Keratinocyte (primary cell): ENCODE results near the gene ARL6. TPM values are rescaled to one million over a fixed set of nuclear protein-coding genes. Genes with fewer than 3 reads are reported as not detected.

Experiments used
- DNase-seq: peaks from one replicate; pipeline ENCODE4 v3.0.0-alpha.2; 2011; ENCODE audit warnings: low read depth, missing footprints, low spot score
- FAIRE-seq: peaks from 2 replicates; lab custom pipeline; 2011; peaks lifted over from hg19 to GRCh38; lab: Jason Lieb, UNC
- H2AFZ ChIP-seq: 2 replicates; pipeline ENCODE4 v1.6.0; 2012; ENCODE audit warnings: low read length, control low read depth, inconsistent platforms; ENCODE audit not compliant: control insufficient read depth
- H3K27ac ChIP-seq: 2 replicates; pipeline ENCODE4 v1.5.1; 2011; ENCODE audit warnings: low read length; ENCODE audit not compliant: control insufficient read depth, insufficient read depth
- H3K27me3 ChIP-seq: 3 replicates; pipeline ENCODE4 v1.6.0; 2011; ENCODE audit warnings: low read length; ENCODE audit not compliant: control insufficient read depth, insufficient read depth; ENCODE audit errors: extremely low read depth
- H3K36me3 ChIP-seq, 2 experiments: 2 replicates in 1 of 2; 3 replicates in 1 of 2; pipeline ENCODE4 v1.5.1; 2011; ENCODE audit warnings: low read length in 2 of 2, mild to moderate bottlenecking in 1 of 2; ENCODE audit not compliant: control insufficient read depth in 2 of 2, insufficient read depth in 2 of 2; ENCODE audit errors: extremely low read depth in 1 of 2
- H3K4me1 ChIP-seq: 3 replicates; pipeline ENCODE4 v1.5.1; 2011; ENCODE audit warnings: low read length; ENCODE audit not compliant: control insufficient read depth, insufficient read depth; ENCODE audit errors: extremely low read depth
- H3K4me2 ChIP-seq: 3 replicates; pipeline ENCODE4 v1.6.0; 2011; ENCODE audit warnings: low read depth, low read length; ENCODE audit not compliant: control insufficient read depth, insufficient read depth; ENCODE audit errors: extremely low read depth
- H3K4me3 ChIP-seq, 3 experiments: fragments of 200-600 bp in 1 of 3; sonication (generic) in 1 of 3; 2 replicates in 2 of 3; 3 replicates in 1 of 3; pipeline ENCODE4 v1.5.1; 2011 to 2016; ENCODE audit warnings: low read length in 3 of 3, mild to moderate bottlenecking in 3 of 3, control low read depth in 2 of 3, inconsistent platforms in 1 of 3, low read depth in 1 of 3, mixed read lengths in 1 of 3, mixed run types in 1 of 3, moderate library complexity in 1 of 3; ENCODE audit not compliant: control insufficient read depth in 2 of 3, insufficient read depth in 2 of 3; ENCODE audit errors: extremely low read depth in 1 of 3
- H3K79me2 ChIP-seq: 2 replicates; pipeline ENCODE4 v1.6.0; 2012; ENCODE audit warnings: low read length; ENCODE audit not compliant: control insufficient read depth, insufficient read depth
- H3K9ac ChIP-seq: 3 replicates; pipeline ENCODE4 v1.6.0; 2011; ENCODE audit warnings: low read length; ENCODE audit not compliant: control insufficient read depth, insufficient read depth; ENCODE audit errors: extremely low read depth
- H3K9me1 ChIP-seq: 3 replicates; pipeline ENCODE4 v1.6.0; 2011; ENCODE audit warnings: low read length; ENCODE audit not compliant: control insufficient read depth, insufficient read depth; ENCODE audit errors: extremely low read depth
- H3K9me3 ChIP-seq: 2 replicates; pipeline ENCODE4 v1.5.1; 2012; ENCODE audit warnings: low read depth, low read length; ENCODE audit not compliant: control insufficient read depth
- H4K20me1 ChIP-seq: 3 replicates; pipeline ENCODE4 v1.6.0; 2011; ENCODE audit warnings: low read length; ENCODE audit not compliant: control insufficient read depth, insufficient read depth; ENCODE audit errors: extremely low read depth
- EZH2 ChIP-seq: IDR thresholded peaks from one replicate; pipeline ENCODE4 v1.6.1; 2012; ENCODE audit warnings: inconsistent platforms, mild to moderate bottlenecking, low read length, moderate library complexity
- dilution Hi-C: fragments of 300-500 bp; cut with MboI; formaldehyde crosslinking; loops from one replicate; pipeline ENCODE4 v1.7.0; 2020; ENCODE audit warnings: low sequenced_read_pairs; ENCODE audit not compliant: extremely low pct_ligation_motif_present
- polyA plus RNA-seq, 5 experiments: library from polyadenylated mRNA; depleted of rRNA in 3 of 5; stranded (reverse) in 3 of 5; stranded (forward) in 1 of 5; unstranded in 1 of 5; fragments of >200 nt; gene quantifications; 1 replicate in 1 of 5; 2 replicates in 3 of 5; 3 replicates in 1 of 5; pipeline versions ENCODE4 v1.2.1 to v1.2.3, GENCODE V29; 2011 to 2012; ENCODE audit warnings: missing spikeins in 2 of 5, low read depth in 1 of 5, low replicate concordance in 1 of 5
- TF ChIP-seq, protein P1 (sequence below), 3 experiments: IDR thresholded peaks in 1 of 3; conservative IDR thresholded peaks in 1 of 3; optimal IDR thresholded peaks in 1 of 3; 2 replicates in 2 of 3; 3 replicates in 1 of 3; pipeline versions ENCODE3 to v1.5.1; 2011; ENCODE audit warnings: low read length in 3 of 3, mild to moderate bottlenecking in 3 of 3, moderate library complexity in 2 of 3, control low read depth in 1 of 3, inconsistent platforms in 1 of 3; ENCODE audit not compliant: insufficient read depth in 2 of 3; ENCODE audit errors: extremely low read depth in 1 of 3

ARL6 gene
- polyA plus RNA-seq, 1 donor (not counting 4 experiments of a cell fraction or from before 2014, with no cell fraction given) = 8.3 TPM

DNA sequence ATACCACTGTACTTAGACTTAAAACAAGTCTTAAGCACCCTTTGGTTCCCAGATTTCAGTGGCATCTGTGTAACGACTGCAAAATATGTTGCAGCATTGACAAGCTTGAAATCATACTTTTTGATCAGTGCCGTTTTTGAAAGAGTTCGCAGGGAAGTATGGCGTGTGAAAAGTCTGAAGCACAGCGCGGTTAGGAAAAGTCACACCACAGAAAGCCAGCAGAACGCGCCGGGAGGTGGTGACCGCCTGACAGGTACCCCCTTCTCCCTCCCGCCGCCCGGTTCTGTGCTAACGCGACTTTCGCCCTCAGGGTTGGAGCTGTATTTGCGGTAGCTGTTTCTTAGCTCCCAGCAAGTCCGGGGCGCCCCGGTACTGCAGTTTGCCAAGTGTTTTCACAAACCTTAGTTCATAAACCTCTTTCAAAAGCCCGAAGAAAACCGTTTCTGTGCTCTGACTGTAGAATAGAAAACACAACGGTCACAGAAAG, 56.8 kb downstream of the ARL6 start:
- Histone ChIP-seq H3K9me1 (no peaks in the 10 kb centered on the region), H3K4me2 (peak overlapping the region; percentile 93), H3K36me3 (no peaks in the 10 kb centered on the region), H2AFZ (peak overlapping the region; percentile 97), H3K79me2 (peaks cover 20% of the 10 kb centered on the region), H3K4me1 (peaks cover 15% of the 10 kb centered on the region), H3K27ac (no peak overlapping the region), H3K4me3 (peak overlapping the region; percentile 86 to 93 (median 93)), H4K20me1 (no peaks in the 10 kb centered on the region), H3K9me3 (no peaks in the 10 kb centered on the region), H3K27me3 (no peaks in the 10 kb centered on the region), H3K9ac (peak overlapping the region; percentile 86)
- dilution Hi-C loops = no loop called here
- DNase-seq = no peak
- no peak for FAIRE-seq
- TF ChIP-seq EZH2 = no peak
- TF ChIP-seq, protein P1, sequence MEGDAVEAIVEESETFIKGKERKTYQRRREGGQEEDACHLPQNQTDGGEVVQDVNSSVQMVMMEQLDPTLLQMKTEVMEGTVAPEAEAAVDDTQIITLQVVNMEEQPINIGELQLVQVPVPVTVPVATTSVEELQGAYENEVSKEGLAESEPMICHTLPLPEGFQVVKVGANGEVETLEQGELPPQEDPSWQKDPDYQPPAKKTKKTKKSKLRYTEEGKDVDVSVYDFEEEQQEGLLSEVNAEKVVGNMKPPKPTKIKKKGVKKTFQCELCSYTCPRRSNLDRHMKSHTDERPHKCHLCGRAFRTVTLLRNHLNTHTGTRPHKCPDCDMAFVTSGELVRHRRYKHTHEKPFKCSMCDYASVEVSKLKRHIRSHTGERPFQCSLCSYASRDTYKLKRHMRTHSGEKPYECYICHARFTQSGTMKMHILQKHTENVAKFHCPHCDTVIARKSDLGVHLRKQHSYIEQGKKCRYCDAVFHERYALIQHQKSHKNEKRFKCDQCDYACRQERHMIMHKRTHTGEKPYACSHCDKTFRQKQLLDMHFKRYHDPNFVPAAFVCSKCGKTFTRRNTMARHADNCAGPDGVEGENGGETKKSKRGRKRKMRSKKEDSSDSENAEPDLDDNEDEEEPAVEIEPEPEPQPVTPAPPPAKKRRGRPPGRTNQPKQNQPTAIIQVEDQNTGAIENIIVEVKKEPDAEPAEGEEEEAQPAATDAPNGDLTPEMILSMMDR (optimal IDR thresholded peaks at IDR 0.05 in 1 of 3, IDR thresholded peaks at IDR 0.05 in 1 of 3, conservative IDR thresholded peaks at IDR 0.05 in 1 of 3; ENCODE audit: extremely low read depth in 1 of 3, insufficient read depth in 2 of 3, low read length in 3 of 3) = no peak

DNA sequence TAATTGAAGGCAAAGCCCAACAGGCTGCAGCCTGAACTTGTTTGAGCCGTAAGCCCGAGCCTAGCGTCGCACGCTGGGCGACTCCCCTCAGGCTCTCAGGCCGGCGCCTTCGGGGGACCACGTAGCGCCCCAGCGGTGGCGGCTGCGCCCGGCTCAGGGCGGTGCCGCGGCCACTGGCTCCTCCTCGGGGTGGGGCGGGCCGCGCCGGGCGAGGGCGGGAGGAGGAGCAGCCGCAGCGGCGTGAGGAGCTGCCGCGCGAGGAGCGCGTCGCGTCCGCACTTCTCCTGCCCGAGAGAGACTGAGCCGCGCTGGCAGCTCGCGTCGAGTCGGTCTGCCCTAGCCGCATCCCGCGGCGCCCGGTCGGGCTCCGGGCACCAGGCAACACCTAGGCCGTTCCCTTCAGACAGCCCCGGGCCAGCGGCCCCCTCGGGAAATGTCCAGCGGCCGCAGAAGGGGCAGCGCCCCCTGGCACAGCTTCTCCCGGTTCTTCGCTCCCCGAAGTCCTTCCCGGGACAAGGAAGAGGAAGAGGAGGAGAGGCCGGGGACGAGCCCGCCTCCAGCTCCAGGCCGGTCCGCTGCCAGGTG, 57.3 kb downstream of the ARL6 start, which contains the start of gene CRYBG3:
Gene CRYBG3, plus strand, starts transcription at position 238 of the 585 bp plus-strand sequence. Its CDS starts 196 bp downstream, at position 434.
- dilution Hi-C loops = no loop called here
- H2AFZ ChIP-seq = peak within 1 kb of the TSS; percentile 97
- FAIRE-seq (no peak), DNase-seq (no peak)
- TF ChIP-seq EZH2 = no peak
- TF ChIP-seq, protein P1 (optimal IDR thresholded peaks at IDR 0.05 in 1 of 3, IDR thresholded peaks at IDR 0.05 in 1 of 3, conservative IDR thresholded peaks at IDR 0.05 in 1 of 3; ENCODE audit: extremely low read depth in 1 of 3, insufficient read depth in 2 of 3, low read length in 3 of 3) = peak in 1 of 3 experiments; percentile 15
- H3K9ac ChIP-seq = peak within 1 kb of the TSS; percentile 86
- H3K9me3 ChIP-seq = no peaks in the 10 kb centered on the region
- H3K4me1 ChIP-seq = peaks cover 15% of the 10 kb centered on the region
- H3K4me2 ChIP-seq = peak within 1 kb of the TSS; percentile 93
- no peaks in the 10 kb centered on the region for H3K9me1 ChIP-seq
- H3K27ac ChIP-seq = peak within 1 kb of the TSS; percentile 72
- no peaks in the 10 kb centered on the region for H4K20me1 ChIP-seq
- H3K36me3 ChIP-seq = no peaks in the 10 kb centered on the region
- H3K4me3 ChIP-seq = peak within 1 kb of the TSS; percentile 86 to 93 (median 93)
- H3K27me3 ChIP-seq = no peaks in the 10 kb centered on the region
- H3K79me2 ChIP-seq = peaks cover 21% of the 10 kb centered on the region
